Nephron (organoid): ENCODE data around the gene FAM184B.
A peak's percentile ranks its signal among the peaks of the same experiment; 100 is the strongest.

Experiments
- H3K27ac Mint-ChIP-seq, 3 experiments: 2 replicates each; pipeline ENCODE4 v1.8.0; 2020; ENCODE audit warnings: mixed read lengths in 3 of 3, mild to moderate bottlenecking in 2 of 3, moderate library complexity in 1 of 3
- H3K27me3 Mint-ChIP-seq: 2 replicates; pipeline ENCODE4 v1.8.0; 2021; ENCODE audit warnings: low read depth, mild to moderate bottlenecking, moderate library complexity, mixed read lengths
- H3K36me3 Mint-ChIP-seq: 2 replicates; pipeline ENCODE4 v1.8.0; 2020; ENCODE audit warnings: low read depth, mixed read lengths
- H3K4me1 Mint-ChIP-seq: 2 replicates; pipeline ENCODE4 v1.8.0; 2020; ENCODE audit warnings: mixed read lengths
- H3K4me3 Mint-ChIP-seq, 3 experiments: 2 replicates each; pipeline ENCODE4 v1.8.0; 2020; ENCODE audit warnings: mild to moderate bottlenecking in 3 of 3, mixed read lengths in 3 of 3, moderate library complexity in 2 of 3
- H3K9me3 Mint-ChIP-seq: 2 replicates; pipeline ENCODE4 v1.8.0; 2020; ENCODE audit warnings: mixed read lengths
- TF ChIP-seq, protein P1 (sequence below), 3 experiments: fragments of 200-600 bp; sonication (generic); IDR thresholded peaks; one replicate each; pipeline ENCODE4 v1.5.0; 2021; ENCODE audit warnings: antibody characterized with exemption in 3 of 3; ENCODE audit not compliant: unreplicated experiment in 3 of 3

FAM184B gene

DNA sequence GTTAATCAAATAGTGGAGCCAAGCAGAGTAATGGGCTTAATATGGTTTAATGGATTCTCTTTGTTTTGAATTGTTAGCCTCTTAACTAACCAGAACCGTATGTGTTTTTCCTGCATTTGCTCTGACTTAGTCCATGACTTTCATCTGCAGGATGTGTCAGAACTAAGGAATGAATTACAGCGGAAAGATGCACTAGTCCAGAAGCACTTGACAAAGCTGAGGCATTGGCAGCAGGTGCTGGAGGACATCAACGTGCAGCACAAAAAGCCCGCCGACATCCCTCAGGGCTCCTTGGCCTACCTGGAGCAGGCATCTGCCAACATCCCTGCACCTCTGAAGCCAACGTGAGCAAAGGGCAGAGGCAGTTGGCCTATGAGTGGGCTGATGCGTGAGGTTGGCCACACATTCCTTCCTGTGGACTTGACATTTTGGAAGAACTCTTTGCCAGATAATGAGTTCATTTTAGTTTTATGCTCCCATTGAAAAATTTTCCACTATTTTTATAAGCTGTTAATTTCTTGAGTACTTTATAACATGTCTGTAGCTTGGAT, 157.9 kb downstream of the FAM184B start:
- Mint-ChIP-seq H3K9me3 (no peaks in the 10 kb centered on the region), H3K27me3 (no peaks in the 10 kb centered on the region), H3K4me1 (peaks cover 4% of the 10 kb centered on the region), H3K4me3 (no peak overlapping the region), H3K27ac (no peak overlapping the region), H3K36me3 (peaks cover 82% of the 10 kb centered on the region)
- TF ChIP-seq, protein P1, sequence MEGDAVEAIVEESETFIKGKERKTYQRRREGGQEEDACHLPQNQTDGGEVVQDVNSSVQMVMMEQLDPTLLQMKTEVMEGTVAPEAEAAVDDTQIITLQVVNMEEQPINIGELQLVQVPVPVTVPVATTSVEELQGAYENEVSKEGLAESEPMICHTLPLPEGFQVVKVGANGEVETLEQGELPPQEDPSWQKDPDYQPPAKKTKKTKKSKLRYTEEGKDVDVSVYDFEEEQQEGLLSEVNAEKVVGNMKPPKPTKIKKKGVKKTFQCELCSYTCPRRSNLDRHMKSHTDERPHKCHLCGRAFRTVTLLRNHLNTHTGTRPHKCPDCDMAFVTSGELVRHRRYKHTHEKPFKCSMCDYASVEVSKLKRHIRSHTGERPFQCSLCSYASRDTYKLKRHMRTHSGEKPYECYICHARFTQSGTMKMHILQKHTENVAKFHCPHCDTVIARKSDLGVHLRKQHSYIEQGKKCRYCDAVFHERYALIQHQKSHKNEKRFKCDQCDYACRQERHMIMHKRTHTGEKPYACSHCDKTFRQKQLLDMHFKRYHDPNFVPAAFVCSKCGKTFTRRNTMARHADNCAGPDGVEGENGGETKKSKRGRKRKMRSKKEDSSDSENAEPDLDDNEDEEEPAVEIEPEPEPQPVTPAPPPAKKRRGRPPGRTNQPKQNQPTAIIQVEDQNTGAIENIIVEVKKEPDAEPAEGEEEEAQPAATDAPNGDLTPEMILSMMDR (IDR thresholded peaks at IDR 0.05; ENCODE audit: unreplicated experiment in 3 of 3): no peak

DNA sequence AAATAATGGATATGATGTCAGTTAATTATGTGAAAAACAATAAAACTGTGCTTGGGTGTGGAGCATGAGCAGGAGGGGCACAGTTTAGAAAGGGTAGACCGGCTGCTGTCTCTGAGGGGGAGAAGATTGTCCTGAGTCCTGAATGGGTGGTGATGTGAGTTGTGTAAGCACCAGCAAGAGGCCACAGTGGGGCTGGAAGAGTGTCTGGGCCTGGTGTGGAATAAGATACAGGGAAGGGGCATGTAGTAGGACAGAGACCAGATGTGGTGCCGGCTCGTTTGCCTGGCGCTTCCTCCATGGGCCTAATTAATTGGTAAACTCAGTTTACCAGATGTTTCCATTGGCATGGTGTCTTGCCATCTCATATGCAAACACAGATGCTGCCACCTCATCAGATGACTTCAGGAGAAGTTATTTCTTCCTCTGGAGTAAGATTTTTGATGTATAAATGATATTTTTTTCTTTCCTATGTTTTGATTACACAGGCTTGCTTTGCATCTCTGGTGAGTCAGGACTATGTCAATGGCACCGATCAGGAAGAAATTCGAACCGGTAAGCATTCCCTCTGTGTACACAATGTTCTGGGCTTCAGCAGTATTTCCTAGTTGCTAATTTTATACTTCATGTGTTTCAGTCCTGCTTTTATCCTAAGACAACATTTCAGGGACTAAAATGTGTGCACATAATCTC, 161.9 kb downstream of the FAM184B start:
- Mint-ChIP-seq H3K27me3 (no peaks in the 10 kb centered on the region), H3K4me1 (peaks cover 22% of the 10 kb centered on the region), H3K27ac (no peak overlapping the region), H3K36me3 (peaks cover 59% of the 10 kb centered on the region), H3K9me3 (no peaks in the 10 kb centered on the region), H3K4me3 (no peak overlapping the region)
- TF ChIP-seq, protein P1 (IDR thresholded peaks at IDR 0.05; ENCODE audit: unreplicated experiment in 3 of 3): no peak

DNA sequence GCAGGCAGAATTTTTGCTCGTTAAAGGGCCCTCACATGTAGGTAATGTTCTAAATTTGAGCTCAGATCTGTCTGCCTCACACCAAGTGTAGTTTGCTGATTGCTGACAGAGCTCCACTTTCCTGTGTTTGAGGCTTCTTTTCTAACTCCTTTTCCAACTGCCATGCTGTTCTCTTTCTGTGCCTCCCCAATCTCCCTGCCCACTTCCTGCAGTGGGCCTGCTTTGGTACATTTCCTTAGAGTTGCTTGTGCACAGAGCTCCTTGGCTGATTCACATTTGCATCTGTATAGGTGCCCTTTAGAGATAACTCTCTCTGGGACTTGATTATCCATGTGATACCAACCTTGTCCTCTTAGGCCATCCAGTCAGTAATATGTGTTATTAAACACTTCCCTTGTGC, 162.5 kb downstream of the FAM184B start:
- H3K27me3 Mint-ChIP-seq: no peaks in the 10 kb centered on the region
- H3K36me3 Mint-ChIP-seq: peaks cover 52% of the 10 kb centered on the region
- H3K9me3 Mint-ChIP-seq: no peaks in the 10 kb centered on the region
- TF ChIP-seq, protein P1 (IDR thresholded peaks at IDR 0.05; ENCODE audit: unreplicated experiment in 3 of 3): no peak
- H3K27ac Mint-ChIP-seq: no peak overlapping the region
- peaks cover 29% of the 10 kb centered on the region for H3K4me1 Mint-ChIP-seq
- peak overlapping the region; percentile 25 to 46 (median 44) for H3K4me3 Mint-ChIP-seq

DNA sequence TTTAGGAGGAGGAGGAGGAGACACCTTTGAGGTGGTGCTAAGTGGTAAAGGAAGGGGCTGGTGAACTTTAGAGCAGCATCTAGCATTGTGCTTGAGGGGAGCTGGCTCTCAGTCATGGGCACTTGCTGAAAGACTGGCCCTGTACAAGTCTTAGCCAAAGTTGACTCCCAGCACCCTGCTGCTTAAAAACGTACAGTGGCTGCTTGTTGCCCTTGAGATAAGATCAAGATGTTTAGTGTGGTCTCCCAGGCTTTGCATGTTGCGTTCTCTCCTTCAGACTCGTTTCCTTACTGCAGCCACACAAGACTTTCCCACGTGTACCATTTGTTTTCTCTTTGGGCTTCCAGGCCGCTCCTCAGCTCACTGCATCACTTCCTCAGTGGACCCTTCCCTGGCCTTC, 165.1 kb downstream of the FAM184B start:
- Mint-ChIP-seq H3K4me1 (peaks cover 31% of the 10 kb centered on the region), H3K27ac (peak overlapping the region; percentile 35 to 59 (median 51)), H3K36me3 (peaks cover 29% of the 10 kb centered on the region), H3K4me3 (peak overlapping the region; percentile 80 to 92 (median 85)), H3K27me3 (no peaks in the 10 kb centered on the region), H3K9me3 (no peaks in the 10 kb centered on the region)
- TF ChIP-seq, protein P1 (IDR thresholded peaks at IDR 0.05; ENCODE audit: unreplicated experiment in 3 of 3): no peak

DNA sequence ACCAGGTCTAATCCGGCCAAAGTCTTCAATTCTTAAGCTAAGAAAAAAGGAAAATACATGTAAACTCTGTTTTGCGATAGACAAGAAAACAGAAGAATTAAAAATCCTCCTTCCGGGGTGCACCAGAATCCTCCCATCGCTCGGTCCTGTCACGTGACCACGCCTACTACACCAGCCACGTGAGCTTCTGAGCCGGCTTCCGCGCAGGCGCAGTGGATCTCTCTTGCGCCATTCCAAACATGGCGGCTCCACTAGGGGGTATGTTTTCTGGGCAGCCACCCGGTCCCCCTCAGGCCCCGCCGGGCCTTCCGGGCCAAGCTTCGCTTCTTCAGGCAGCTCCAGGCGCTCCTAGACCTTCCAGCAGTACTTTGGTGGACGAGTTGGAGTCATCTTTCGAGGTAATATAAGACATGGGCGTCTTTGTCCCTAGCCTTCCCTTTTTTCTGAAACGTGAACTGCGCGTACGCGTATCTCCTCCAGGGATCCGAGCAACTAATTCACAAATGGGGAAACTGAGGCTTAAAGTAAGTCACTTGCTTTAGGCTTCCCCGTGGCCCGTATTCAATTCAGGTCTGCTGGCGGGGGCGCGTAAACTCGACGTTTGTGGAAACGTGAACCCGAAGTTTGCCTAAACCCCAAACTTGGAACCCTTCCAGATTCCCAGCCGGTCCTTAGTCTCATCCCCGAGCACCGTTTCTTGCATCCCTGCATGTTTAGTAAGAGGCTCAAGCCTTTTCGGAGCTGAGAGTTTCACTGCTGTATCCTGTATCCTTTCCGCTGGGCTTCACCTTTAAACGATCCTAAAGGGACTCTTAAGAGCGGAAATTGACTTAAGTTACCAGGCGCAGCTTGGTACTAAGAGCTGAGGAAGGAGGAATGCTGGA, 166.8 kb downstream of the FAM184B start, which contains the start of gene MED28:
Gene MED28, plus strand, starts transcription at position 226 of the 884 bp plus-strand sequence. Its CDS starts 14 bp downstream, at position 240.
- TF ChIP-seq, protein P1 (IDR thresholded peaks at IDR 0.05; ENCODE audit: unreplicated experiment in 3 of 3): peak in 1 of 3 experiments; percentile 26
- peak within 1 kb of the TSS; percentile 98 to 99 (median 98) for H3K4me3 Mint-ChIP-seq
- peaks cover 31% of the 10 kb centered on the region for H3K4me1 Mint-ChIP-seq
- H3K27me3 Mint-ChIP-seq: no peaks in the 10 kb centered on the region
- H3K9me3 Mint-ChIP-seq: no peaks in the 10 kb centered on the region
- peaks cover 18% of the 10 kb centered on the region for H3K36me3 Mint-ChIP-seq
- peak within 1 kb of the TSS; percentile 92 to 95 (median 93) for H3K27ac Mint-ChIP-seq
